SK-N-MC (cell line): Measurements from ENCODE around the gene IL17C.

Experiments
- FOXP2 ChIP-seq: optimal IDR thresholded peaks from 2 replicates; pipeline ENCODE3; 2011; ENCODE audit warnings: mild to moderate bottlenecking, moderate library complexity; ENCODE audit not compliant: insufficient read depth; ENCODE audit errors: extremely low read length, control extremely low read depth
- POLR2AphosphoS5 ChIP-seq: IDR thresholded peaks from 2 replicates; pipeline ENCODE4 v1.6.1; 2012; ENCODE audit warnings: mild to moderate bottlenecking, low read depth, low read length, borderline replicate concordance

DNA sequence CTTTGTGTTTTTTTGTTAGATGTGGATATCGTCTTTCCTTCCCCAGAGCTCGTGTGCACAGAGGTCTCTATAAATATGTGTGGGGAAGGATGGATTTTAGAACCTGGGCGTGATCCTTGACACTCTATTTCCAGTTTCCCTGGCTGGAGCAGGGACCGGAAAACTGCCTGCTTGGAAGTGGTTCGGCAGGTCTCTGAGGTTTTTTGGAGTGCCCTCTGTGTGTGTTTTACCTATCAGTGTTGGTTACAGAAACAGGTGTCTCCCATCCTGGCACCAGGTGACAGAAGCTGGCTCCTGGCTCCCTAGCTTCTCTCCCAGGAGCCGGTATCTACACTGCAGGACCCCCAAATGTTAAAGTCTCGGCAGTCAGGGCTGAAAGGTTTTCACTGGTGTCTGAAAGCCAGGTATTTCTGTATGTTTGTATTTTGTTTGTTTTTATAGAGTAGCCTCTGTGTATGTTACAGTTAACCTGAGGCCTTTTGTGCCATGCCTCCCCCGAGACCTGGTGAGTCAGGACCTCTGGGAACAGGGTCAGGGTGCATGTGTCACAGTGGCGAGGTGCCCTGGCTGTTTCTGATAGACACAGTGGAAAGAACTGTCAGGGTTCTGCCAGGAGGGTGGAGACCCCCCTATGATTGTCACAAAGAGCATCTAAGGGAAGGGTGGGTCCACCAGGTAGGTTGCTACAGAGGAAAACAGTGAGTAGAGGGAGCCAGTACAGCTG is 36.9 kb upstream of the IL17C start:
- TF ChIP-seq POLR2AphosphoS5 = no peak
- TF ChIP-seq FOXP2 = no peak
